HepG2 (cell line): ENCODE results near the gene NWD2. TPM values are rescaled to one million over a fixed set of nuclear protein-coding genes. Genes with fewer than 3 reads are reported as not detected.

Source experiments
- ATF2 ChIP-seq: sonication (generic); formaldehyde crosslinking; IDR thresholded peaks from 2 replicates; pipeline ENCODE4 v1.4.0; 2020; ENCODE audit warnings: missing genetic modification reagents
- BRCA1 ChIP-seq: sonication (generic); formaldehyde crosslinking; IDR thresholded peaks from 2 replicates; pipeline ENCODE4 v1.4.0; 2020; ENCODE audit warnings: missing genetic modification reagents
- HOXA9 ChIP-seq: sonication (generic); formaldehyde crosslinking; IDR thresholded peaks from 2 replicates; pipeline ENCODE4 v1.8.1; 2022; ENCODE audit warnings: missing genetic modification reagents, mild to moderate bottlenecking, moderate library complexity, borderline replicate concordance
- PAXIP1 ChIP-seq: sonication (generic); formaldehyde crosslinking; conservative IDR thresholded peaks from 2 replicates; pipeline ENCODE4 v1.4.0; 2020; ENCODE audit warnings: mild to moderate bottlenecking, missing genetic modification reagents, moderate library complexity
- SIX4 ChIP-seq: sonication (generic); formaldehyde crosslinking; IDR thresholded peaks from 2 replicates; pipeline ENCODE4 v1.4.0; 2020; ENCODE audit warnings: missing genetic modification reagents
- TOPORS ChIP-seq: sonication (generic); formaldehyde crosslinking; IDR thresholded peaks from 2 replicates; pipeline ENCODE4 v1.8.0; 2023; ENCODE audit warnings: mild to moderate bottlenecking, missing genetic modification reagents
- ZBTB43 ChIP-seq: sonication (generic); formaldehyde crosslinking; conservative IDR thresholded peaks from 2 replicates; pipeline ENCODE4 v1.4.0; 2020; ENCODE audit warnings: missing genetic modification reagents
- ZNF264 ChIP-seq: sonication (generic); formaldehyde crosslinking; IDR thresholded peaks from 2 replicates; pipeline ENCODE4 v1.4.0; 2020; ENCODE audit warnings: missing genetic modification reagents
- ZNF333 ChIP-seq: sonication (generic); formaldehyde crosslinking; IDR thresholded peaks from 2 replicates; pipeline ENCODE4 v1.4.0; 2020; ENCODE audit warnings: mild to moderate bottlenecking, missing genetic modification reagents, borderline replicate concordance
- ZNF407 ChIP-seq: sonication (generic); formaldehyde crosslinking; IDR thresholded peaks from one replicate; pipeline ENCODE4 v1.5.1; 2020; ENCODE audit warnings: mild to moderate bottlenecking, missing genetic modification reagents; ENCODE audit errors: not compliant biosample characterization
- ZNF563 ChIP-seq: sonication (generic); formaldehyde crosslinking; IDR thresholded peaks from 2 replicates; pipeline ENCODE4 v1.8.0; 2022; ENCODE audit warnings: mild to moderate bottlenecking, moderate library complexity, missing genetic modification reagents
- polyA plus RNA-seq, 8 experiments: library from polyadenylated mRNA; depleted of rRNA in 3 of 8; stranded (reverse) in 7 of 8; unstranded in 1 of 8; fragments of >200 nt; fragmentation: Illumina TruSeq in 4 of 8; extraction: Trizol in 4 of 8; gene quantifications; 2 replicates each; pipeline versions ENCODE4 v1.2.1 to v1.2.3, GENCODE V29; 2011 to 2016; ENCODE audit warnings: low read depth in 4 of 8, missing spikeins in 1 of 8, mixed read lengths in 1 of 8; ENCODE audit not compliant: insufficient read depth in 1 of 8
- total RNA-seq, 5 experiments: library from RNA; depleted of rRNA; stranded (reverse); fragments of >200 nt; fragmentation: Illumina TruSeq; extraction: Trizol; gene quantifications; 2 replicates each; pipeline ENCODE4 v1.2.3, GENCODE V29; 2016; ENCODE audit warnings: low read depth in 1 of 5

NWD2 gene
- total and polyA plus RNA-seq, 2 of the 13 experiments (the other 11 are each of a cell fraction or from before 2014, with no cell fraction given), result not detected

GRCh38 chr4:37431417-37431743 is 186.8 kb downstream of the NWD2 start (continued):
- TF ChIP-seq HOXA9 (no peak), ZNF407 (CRISPR knock-in tag) (no peak), ZNF333 (no peak), ZBTB43 (CRISPR knock-in tag) (no peak), BRCA1 (CRISPR knock-in tag) (no peak), SIX4 (CRISPR knock-in tag) (peak; percentile 56; the same call in 1 of the 2 replicates), TOPORS (CRISPR knock-in tag) (no peak), ZNF264 (CRISPR knock-in tag) (0 out of 2 replicates have a peak, but pooled peaks have one; percentile 27), ZNF563 (CRISPR knock-in tag) (no peak), ATF2 (CRISPR knock-in tag) (peak; percentile 65), PAXIP1 (CRISPR knock-in tag) (peak; percentile 96)
